Measurements from ENCODE around the gene MAN1A1. TPM values are rescaled to one million over a fixed set of nuclear protein-coding genes. Genes with fewer than 3 reads are reported as not detected.

Gene MAN1A1
- total RNA-seq, 2 donors from 2014 or later, result 85.4 to 109 TPM

GRCh38 chr6:119140196-119141140, 209.1 kb downstream of the MAN1A1 start:
- H3K4me3 ChIP-seq, result no peak overlapping the region
- H3K36me3 ChIP-seq (replicated peaks in 1 of 2; ENCODE audit: insufficient read depth in 1 of 2, low read depth in 2 of 2), result no peaks in the 10 kb centered on the region
- H3K27ac ChIP-seq, result no peak overlapping the region
- DNase-seq, result no peak
- H3K27me3 ChIP-seq, result no peaks in the 10 kb centered on the region
- WGBS, 2 donors, result 83% methylated on average over 12 of the region's 12 CpGs
- intact Hi-C loops (cut with DNase I), result no loop called here
- TF ChIP-seq CTCF (IDR thresholded peaks at IDR 0.05) (no peak), POLR2A (IDR thresholded peaks at IDR 0.05) (no peak)
- ATAC-seq, result no peak
- peaks cover 20% of the 10 kb centered on the region for H3K4me1 ChIP-seq
- no peaks in the 10 kb centered on the region for H3K9me3 ChIP-seq

- WGBS, 2 donors, result 56 to 66% methylated on average over 7 of the region's 7 CpGs
Measured at GRCh38 chr6:119138906-119139541, 210.5 kb downstream of the MAN1A1 start.

GRCh38 chr6:119137194-119138072, 212.1 kb downstream of the MAN1A1 start:
- DNase-seq (no peak), ATAC-seq (no peak)
- no peaks in the 10 kb centered on the region for H3K27me3 ChIP-seq
- TF ChIP-seq POLR2A (IDR thresholded peaks at IDR 0.05) (no peak), CTCF (IDR thresholded peaks at IDR 0.05) (no peak)
- H3K9me3 ChIP-seq, result no peaks in the 10 kb centered on the region
- no peak overlapping the region for H3K4me3 ChIP-seq
- 65 to 87% methylated on average over 5 of the region's 5 CpGs for WGBS, 2 donors
- H3K36me3 ChIP-seq (replicated peaks in 1 of 2; ENCODE audit: insufficient read depth in 1 of 2, low read depth in 2 of 2), result no peaks in the 10 kb centered on the region
- intact Hi-C loops (cut with DNase I), result no loop called here
- H3K27ac ChIP-seq, result no peak overlapping the region
- peaks cover 23% of the 10 kb centered on the region for H3K4me1 ChIP-seq

More at GRCh38 chr6:119138906-119139541, 210.5 kb downstream of the MAN1A1 start:
- Histone ChIP-seq H3K4me1 (peaks cover 20% of the 10 kb centered on the region), H3K27ac (no peak overlapping the region), H3K4me3 (no peak overlapping the region), H3K27me3 (no peaks in the 10 kb centered on the region), H3K36me3 (replicated peaks in 1 of 2; ENCODE audit: insufficient read depth in 1 of 2, low read depth in 2 of 2) (no peaks in the 10 kb centered on the region), H3K9me3 (no peaks in the 10 kb centered on the region)
- intact Hi-C loops (cut with DNase I), result no loop called here
- ATAC-seq (no peak), DNase-seq (no peak)
- TF ChIP-seq POLR2A (IDR thresholded peaks at IDR 0.05) (no peak), CTCF (IDR thresholded peaks at IDR 0.05) (no peak)

- Histone ChIP-seq H3K27me3 (no peaks in the 10 kb centered on the region), H3K36me3 (replicated peaks in 1 of 2; ENCODE audit: insufficient read depth in 1 of 2, low read depth in 2 of 2) (no peaks in the 10 kb centered on the region), H3K9me3 (no peaks in the 10 kb centered on the region), H3K27ac (no peak overlapping the region), H3K4me1 (peaks cover 50% of the 10 kb centered on the region), H3K4me3 (no peak overlapping the region)
- no peak for TF ChIP-seq POLR2A (IDR thresholded peaks at IDR 0.05)
- no peak for TF ChIP-seq CTCF (IDR thresholded peaks at IDR 0.05)
- no peak for ATAC-seq
- no peak for DNase-seq
- intact Hi-C loops (cut with DNase I), result no loop called here
- 86 to 92% methylated on average over 2 of the region's 2 CpGs for WGBS, 2 donors
Measured at GRCh38 chr6:119134752-119135151, 214.8 kb downstream of the MAN1A1 start.

Measured in body of pancreas (tissue), 4 donors.